GM15510 (cell line): ENCODE measurements around the gene KIAA0513.

Experiments used
- POLR2A ChIP-seq: IDR thresholded peaks from 3 replicates; pipeline ENCODE4 v1.6.1; 2011; ENCODE audit warnings: borderline replicate concordance; ENCODE audit not compliant: insufficient read length; ENCODE audit errors: extremely low read depth

Gene KIAA0513

GRCh38 chr16:85047867-85048455 lies 20.4 kb downstream of the KIAA0513 start:
- no peak for TF ChIP-seq POLR2A

- TF ChIP-seq POLR2A: no peak
Measured at GRCh38 chr16:85048921-85049562, 21.4 kb downstream of the KIAA0513 start.

- no peak for TF ChIP-seq POLR2A
Measured at GRCh38 chr16:85049706-85050305, 22.2 kb downstream of the KIAA0513 start.

DNA sequence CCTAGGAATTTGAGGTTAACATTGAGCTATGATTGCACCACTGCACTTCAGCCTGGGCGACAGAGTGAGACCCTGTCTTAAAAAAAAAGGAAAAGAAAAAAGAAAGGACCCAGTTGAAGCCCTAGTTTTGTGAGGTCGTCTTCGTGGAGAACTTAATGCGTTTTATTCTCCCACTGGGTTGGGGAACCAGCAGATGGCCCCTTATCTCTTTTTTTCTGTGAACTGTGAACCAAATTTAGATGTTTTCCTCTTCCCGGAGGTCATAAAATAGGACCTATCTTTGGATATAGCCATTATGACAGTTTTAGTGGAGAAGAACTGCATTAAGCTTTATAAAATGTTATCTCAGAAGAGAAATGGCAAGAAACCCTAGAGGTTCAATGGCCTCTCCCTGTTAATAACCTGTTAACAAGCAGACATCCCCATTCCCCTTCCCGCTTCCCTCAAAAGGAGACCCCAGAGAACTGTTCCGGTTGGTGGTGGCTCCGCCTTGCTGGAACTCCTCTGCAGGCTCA lies 23.5 kb downstream of the KIAA0513 start:
- no peak for TF ChIP-seq POLR2A

DNA sequence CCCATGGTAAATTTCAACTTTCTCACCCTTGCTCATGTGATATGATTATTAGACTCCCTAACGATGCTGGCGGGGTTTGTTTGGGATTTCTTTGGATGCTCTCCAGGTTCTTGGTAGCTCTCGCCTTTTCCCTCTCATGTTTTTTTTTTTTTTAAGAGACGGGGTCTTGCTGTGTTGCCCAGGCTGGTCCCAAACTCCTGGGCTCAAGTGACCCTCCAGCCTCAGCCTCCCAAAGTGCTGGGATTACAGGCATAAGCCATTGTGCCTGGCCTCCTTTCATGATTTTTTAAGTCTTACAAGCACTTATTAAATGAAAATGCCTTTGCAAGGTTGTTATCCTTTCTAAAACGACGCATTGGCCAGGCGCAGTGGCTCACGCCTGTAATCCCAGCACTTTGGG lies 24.1 kb downstream of the KIAA0513 start:
- TF ChIP-seq POLR2A: no peak

DNA sequence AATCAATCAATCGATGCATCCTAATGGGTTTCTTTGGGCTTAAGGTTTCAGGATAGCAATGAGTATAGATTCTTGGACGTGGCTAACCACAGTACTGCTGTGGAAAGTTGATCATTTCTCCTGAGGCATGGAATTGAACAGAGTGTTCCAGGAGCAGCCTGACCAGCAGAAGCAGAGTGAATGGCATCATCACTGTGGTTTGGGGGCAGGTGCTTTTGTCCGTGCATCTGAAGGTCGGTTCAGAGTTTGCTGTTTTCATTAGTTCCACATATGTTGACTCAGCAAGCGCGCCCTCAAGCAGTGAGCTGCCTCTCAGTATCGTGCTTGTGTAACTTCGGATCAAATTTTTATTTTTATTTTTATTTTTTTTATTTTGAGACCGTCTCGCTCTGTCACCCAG lies 24.9 kb downstream of the KIAA0513 start:
- no peak for TF ChIP-seq POLR2A

DNA sequence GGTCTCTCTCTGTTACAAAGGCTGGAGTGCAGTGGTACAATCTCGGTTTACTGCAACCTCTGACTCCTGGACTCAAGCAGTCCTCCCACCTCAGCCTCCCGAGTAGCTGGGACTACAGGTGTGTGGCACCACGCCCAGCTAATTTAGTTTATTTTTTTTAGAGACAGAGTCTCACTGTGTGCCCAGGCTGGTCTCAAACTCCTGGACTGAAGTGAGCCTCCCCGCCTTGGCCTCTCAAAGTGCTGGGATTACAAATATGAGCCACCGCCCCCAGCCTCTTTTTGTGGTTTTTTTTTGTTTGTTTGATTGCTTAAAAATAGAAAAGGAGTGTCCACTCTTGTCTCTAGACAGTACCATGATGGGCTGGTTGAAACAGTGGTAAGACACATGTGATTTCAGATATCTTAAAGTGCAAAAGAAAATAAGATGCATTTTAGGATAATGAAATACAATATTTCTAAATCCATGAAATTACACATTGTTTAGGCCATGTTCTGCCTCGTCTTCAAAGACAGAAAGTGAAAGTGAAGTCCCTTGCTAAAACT lies 27.4 kb downstream of the KIAA0513 start:
- TF ChIP-seq POLR2A: no peak

- no peak for TF ChIP-seq POLR2A
Measured at GRCh38 chr16:85055493-85056210, 28.1 kb downstream of the KIAA0513 start.

DNA sequence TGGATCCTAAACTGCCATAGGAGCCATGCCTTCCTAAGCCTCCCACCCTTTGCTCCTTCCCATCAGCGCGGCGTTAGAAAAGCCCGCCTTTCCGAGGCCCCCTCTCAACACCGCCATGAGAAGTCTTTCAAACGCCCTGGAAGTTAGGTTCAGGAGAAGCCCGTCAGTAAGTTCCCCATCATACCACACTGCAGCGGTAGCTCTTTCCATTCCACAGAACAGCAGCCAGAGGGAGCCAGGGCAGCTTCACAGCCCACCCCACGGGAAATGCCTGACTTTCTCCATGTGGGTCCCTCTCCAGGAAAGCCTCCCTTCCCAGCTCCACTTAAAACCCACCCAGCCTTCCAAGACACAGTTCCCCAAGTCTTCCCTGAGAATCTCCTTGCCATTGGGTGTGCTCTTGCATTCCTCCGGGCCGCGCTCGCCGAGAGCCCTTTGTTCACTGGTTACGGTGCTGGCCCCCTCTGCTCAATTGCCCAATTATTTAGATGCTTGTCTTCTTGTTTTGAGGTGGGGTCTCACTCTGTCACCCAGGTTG lies 28.7 kb downstream of the KIAA0513 start:
- no peak for TF ChIP-seq POLR2A

DNA sequence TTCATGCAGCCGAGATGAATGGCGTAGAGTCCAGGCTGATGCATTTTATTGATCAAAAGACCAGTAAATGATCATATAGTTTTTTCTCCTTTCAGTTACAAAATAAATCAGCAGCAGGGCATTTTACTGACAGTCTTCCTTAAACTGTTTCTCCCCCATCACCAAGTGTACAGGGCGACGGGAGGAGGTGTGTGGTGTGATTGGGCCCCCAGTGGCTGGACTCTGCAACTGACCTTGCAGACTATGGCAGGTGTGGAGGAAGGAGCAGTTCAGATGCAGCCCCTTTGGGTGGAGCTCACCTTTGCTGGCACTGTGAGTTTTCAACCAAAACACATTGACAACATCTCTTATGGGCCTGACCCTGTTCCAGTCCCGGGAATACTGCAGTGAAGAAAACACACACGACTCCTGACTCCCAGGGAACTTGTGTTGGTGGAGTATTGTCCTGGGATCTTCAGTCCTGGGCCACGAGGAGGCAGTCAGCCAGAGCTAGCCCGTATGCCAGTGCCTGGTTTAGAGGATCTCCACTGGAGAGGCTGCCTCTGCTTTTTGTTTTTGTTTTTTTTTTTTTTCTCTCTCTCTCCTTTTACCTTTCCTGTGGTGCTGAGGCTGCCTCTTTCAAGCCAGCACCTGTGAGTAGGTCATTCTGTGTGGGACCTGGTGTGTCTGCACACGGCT lies 29.8 kb downstream of the KIAA0513 start:
- TF ChIP-seq POLR2A: no peak

DNA sequence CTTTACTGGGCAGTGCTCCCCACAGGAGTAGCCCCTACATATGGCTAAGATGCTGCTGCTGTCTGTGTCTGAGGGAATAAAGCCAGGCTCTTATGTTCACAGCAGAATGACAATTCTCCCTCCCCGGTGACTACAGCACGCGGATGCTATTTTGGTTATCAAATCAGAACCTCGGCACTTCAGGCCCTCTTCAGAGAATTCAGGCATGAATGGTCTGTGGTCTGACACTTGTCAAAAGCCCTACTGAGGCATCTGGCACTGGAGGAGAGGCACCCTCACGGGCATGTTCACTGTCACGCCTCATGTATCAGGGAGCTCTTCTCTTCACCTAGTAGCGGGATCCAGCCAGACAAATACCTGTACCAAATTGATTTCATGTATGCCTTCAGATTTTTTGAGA lies 30.4 kb downstream of the KIAA0513 start:
- TF ChIP-seq POLR2A: no peak

GRCh38 chr16:85058909-85059308 lies 31.3 kb downstream of the KIAA0513 start:
- TF ChIP-seq POLR2A: no peak

DNA sequence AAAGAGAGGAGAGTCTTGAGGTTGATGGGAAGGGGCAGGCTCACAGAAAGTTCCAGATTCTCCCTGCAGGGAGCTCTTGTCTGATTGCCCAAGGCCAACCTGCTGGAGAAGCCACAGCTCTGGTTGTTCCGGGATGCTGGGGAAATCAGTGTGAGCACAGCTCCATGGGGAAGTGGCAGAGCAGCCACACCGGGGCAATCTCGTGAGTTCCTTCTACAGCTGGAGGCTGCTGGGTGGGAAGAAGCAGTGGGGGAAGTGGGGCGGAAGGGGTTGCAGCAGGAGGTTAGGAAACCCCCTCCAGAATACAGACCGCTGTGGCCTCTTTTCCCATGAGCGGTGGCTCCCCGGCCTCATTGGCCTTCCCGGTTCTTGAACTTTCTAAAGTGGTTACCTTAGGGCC lies 34.0 kb downstream of the KIAA0513 start:
- TF ChIP-seq POLR2A: no peak

- no peak for TF ChIP-seq POLR2A
Measured at GRCh38 chr16:85062323-85062722, 34.7 kb downstream of the KIAA0513 start.
